ENCODE measurements around the gene TNIP2. TPM values are rescaled to one million over a fixed set of nuclear protein-coding genes. Genes with fewer than 3 reads are reported as not detected.

Gene TNIP2
- total and polyA plus RNA-seq, 2 of the 13 experiments (the other 11 are each of a cell fraction or from before 2014, with no cell fraction given): 25.6 to 38.0 TPM

- TF ChIP-seq FOSL2 (CRISPR knock-in tag; IDR thresholded peaks at IDR 0.05): 0 out of 2 replicates have a peak, but pooled peaks have one; percentile 28
- TF ChIP-seq ZBTB49 (CRISPR knock-in tag; IDR thresholded peaks at IDR 0.05; ENCODE audit: borderline replicate concordance): no peak
- no peak for TF ChIP-seq PAF1 (CRISPR knock-in tag; IDR thresholded peaks at IDR 0.05)
- TF ChIP-seq KDM3A (CRISPR knock-in tag; IDR thresholded peaks at IDR 0.05; ENCODE audit: low read depth): no peak
- no peak for TF ChIP-seq KDM2A (CRISPR knock-in tag; IDR thresholded peaks at IDR 0.05; ENCODE audit: borderline replicate concordance, low read depth)
- TF ChIP-seq YEATS4 (CRISPR knock-in tag; IDR thresholded peaks at IDR 0.05; ENCODE audit: borderline replicate concordance): 0 out of 2 replicates have a peak, but pooled peaks have one; percentile 34
- no peak for TF ChIP-seq ZNF326 (CRISPR knock-in tag; IDR thresholded peaks at IDR 0.05; ENCODE audit: borderline replicate concordance)
- no peak for TF ChIP-seq FOXK2 (IDR thresholded peaks at IDR 0.05)
- TF ChIP-seq CREB1 (IDR thresholded peaks at IDR 0.05): no peak
- TF ChIP-seq CREB1 (CRISPR knock-in tag; IDR thresholded peaks at IDR 0.05): no peak
- TF ChIP-seq MEIS1 (CRISPR knock-in tag; IDR thresholded peaks at IDR 0.05; ENCODE audit: borderline replicate concordance): peak; percentile 3; the same call in 1 of the 2 replicates
- TF ChIP-seq, protein P1, sequence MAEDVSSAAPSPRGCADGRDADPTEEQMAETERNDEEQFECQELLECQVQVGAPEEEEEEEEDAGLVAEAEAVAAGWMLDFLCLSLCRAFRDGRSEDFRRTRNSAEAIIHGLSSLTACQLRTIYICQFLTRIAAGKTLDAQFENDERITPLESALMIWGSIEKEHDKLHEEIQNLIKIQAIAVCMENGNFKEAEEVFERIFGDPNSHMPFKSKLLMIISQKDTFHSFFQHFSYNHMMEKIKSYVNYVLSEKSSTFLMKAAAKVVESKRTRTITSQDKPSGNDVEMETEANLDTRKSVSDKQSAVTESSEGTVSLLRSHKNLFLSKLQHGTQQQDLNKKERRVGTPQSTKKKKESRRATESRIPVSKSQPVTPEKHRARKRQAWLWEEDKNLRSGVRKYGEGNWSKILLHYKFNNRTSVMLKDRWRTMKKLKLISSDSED (CRISPR knock-in tag; IDR thresholded peaks at IDR 0.05): no peak
- 0 out of 2 replicates have a peak, but pooled peaks have one; percentile 12 for TF ChIP-seq ZNF274 (CRISPR knock-in tag; IDR thresholded peaks at IDR 0.05)
- 0 out of 2 replicates have a peak, but pooled peaks have one; percentile 17 for TF ChIP-seq BORCS8-MEF2B (CRISPR knock-in tag; IDR thresholded peaks at IDR 0.05)
- no peak for TF ChIP-seq ZNF382 (CRISPR knock-in tag; IDR thresholded peaks at IDR 0.05; ENCODE audit: borderline replicate concordance)
- TF ChIP-seq ZFYVE20 (CRISPR knock-in tag; IDR thresholded peaks at IDR 0.05; ENCODE audit: borderline replicate concordance, low read depth): no peak
- no peak for TF ChIP-seq IKZF4 (CRISPR knock-in tag; IDR thresholded peaks at IDR 0.05; ENCODE audit: borderline replicate concordance, low read depth, not compliant biosample characterization)
- TF ChIP-seq, protein P2, sequence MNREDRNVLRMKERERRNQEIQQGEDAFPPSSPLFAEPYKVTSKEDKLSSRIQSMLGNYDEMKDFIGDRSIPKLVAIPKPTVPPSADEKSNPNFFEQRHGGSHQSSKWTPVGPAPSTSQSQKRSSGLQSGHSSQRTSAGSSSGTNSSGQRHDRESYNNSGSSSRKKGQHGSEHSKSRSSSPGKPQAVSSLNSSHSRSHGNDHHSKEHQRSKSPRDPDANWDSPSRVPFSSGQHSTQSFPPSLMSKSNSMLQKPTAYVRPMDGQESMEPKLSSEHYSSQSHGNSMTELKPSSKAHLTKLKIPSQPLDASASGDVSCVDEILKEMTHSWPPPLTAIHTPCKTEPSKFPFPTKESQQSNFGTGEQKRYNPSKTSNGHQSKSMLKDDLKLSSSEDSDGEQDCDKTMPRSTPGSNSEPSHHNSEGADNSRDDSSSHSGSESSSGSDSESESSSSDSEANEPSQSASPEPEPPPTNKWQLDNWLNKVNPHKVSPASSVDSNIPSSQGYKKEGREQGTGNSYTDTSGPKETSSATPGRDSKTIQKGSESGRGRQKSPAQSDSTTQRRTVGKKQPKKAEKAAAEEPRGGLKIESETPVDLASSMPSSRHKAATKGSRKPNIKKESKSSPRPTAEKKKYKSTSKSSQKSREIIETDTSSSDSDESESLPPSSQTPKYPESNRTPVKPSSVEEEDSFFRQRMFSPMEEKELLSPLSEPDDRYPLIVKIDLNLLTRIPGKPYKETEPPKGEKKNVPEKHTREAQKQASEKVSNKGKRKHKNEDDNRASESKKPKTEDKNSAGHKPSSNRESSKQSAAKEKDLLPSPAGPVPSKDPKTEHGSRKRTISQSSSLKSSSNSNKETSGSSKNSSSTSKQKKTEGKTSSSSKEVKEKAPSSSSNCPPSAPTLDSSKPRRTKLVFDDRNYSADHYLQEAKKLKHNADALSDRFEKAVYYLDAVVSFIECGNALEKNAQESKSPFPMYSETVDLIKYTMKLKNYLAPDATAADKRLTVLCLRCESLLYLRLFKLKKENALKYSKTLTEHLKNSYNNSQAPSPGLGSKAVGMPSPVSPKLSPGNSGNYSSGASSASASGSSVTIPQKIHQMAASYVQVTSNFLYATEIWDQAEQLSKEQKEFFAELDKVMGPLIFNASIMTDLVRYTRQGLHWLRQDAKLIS (CRISPR knock-in tag; IDR thresholded peaks at IDR 0.05): no peak
- no peak for TF ChIP-seq SRF (IDR thresholded peaks at IDR 0.05; ENCODE audit: low read depth, low read length)
- TF ChIP-seq CHD4 (IDR thresholded peaks at IDR 0.05; ENCODE audit: borderline replicate concordance, low read length): no peak
- TF ChIP-seq, protein P3, sequence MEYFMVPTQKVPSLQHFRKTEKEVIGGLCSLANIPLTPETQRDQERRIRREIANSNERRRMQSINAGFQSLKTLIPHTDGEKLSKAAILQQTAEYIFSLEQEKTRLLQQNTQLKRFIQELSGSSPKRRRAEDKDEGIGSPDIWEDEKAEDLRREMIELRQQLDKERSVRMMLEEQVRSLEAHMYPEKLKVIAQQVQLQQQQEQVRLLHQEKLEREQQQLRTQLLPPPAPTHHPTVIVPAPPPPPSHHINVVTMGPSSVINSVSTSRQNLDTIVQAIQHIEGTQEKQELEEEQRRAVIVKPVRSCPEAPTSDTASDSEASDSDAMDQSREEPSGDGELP (IDR thresholded peaks at IDR 0.05; ENCODE audit: borderline replicate concordance, low read depth): peak; percentile 48; the same call in 1 of the 2 replicates
- no peak for TF ChIP-seq ZNF773 (CRISPR knock-in tag; IDR thresholded peaks at IDR 0.05; ENCODE audit: borderline replicate concordance)
Measured at GRCh38 chr4:2794486-2795299, 38.6 kb upstream of the TNIP2 start (continued).
